GM21390 (cell line): ENCODE results near the gene SEMA4G.

Source experiments
- ATAC-seq: cut with Tn5 transposase; IDR thresholded peaks from one replicate; pipeline ENCODE4 v1.9.1; 2021; ENCODE audit not compliant: unreplicated experiment

The SEMA4G gene

DNA sequence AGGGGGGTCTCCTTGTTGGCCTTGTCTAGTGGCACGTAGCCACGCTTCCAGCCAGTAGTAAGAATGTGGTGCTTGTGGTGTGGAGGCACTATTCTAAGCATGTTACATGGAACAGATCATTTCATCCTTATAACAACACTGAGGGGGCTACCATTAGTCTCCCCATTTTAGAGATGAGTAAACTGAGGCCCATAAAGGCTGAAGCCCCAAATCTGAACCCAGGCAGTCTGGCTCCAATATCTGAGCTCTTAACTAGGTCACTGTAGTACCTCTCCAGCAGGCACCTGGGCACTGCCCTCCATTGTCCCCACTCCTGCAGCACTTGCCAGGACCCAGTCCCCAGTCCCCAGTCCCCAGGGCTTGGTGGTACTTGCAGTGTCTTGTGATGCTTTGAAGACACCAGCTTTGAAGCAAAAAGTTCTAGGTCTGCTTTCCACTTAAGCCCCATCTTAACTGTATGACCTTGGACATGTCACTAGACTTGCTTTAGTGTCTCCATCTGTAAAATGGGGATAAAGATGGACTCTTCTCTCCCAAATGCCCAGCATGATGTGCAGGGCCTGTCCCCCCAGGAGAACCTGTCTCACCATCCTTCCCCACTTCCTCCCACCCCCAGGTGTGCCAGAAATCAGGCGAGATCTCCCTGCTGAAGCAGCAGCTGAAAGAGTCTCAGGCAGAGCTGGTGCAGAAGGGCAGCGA is 36.7 kb downstream of the SEMA4G start:
- no peak for ATAC-seq

DNA sequence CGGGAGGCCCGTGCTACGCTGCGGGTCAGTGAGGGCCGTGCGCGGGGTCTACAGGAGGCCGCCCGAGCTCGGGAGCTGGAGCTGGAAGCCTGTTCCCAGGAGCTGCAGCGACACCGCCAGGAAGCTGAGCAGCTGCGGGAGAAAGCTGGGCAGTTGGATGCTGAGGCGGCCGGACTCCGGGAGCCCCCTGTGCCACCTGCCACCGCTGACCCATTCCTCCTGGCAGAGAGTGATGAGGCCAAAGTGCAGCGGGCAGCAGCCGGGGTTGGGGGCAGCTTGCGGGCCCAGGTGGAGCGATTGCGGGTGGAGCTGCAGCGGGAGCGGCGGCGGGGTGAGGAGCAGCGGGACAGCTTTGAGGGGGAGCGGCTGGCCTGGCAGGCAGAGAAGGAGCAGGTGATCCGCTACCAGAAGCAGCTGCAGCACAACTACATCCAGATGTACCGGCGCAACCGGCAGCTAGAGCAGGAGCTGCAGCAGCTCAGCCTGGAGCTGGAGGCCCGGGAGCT is 37.3 kb downstream of the SEMA4G start:
- ATAC-seq = no peak

DNA sequence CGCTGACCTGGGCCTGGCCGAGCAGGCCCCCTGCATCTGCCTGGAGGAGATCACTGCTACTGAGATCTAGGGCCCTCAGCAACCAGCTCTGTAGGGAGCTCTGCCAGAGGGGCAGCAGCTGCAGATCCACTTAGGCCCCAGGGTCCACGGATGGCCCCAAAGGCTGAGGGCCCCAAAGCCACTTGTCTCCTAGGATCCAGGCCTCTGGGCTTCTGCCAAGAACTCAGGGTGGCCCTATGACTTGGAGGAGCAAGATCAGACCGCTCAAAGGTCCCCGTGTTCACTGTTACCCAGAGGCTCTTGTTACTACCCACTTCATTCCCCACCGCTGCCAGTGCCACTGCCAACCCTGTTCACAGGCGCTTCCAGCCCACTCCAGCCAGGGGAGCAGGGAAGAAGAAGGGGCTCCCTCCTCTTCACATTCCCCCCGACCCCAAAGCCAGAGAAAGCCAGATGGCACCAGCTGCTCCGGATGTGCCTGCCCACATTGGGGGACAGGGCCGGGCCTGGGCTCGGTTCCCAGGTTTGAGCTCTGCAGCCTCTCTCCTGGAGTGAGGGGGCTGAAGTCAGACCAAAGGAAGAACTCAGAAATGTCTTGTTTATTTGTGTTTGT is 37.9 kb downstream of the SEMA4G start:
- no peak for ATAC-seq

DNA sequence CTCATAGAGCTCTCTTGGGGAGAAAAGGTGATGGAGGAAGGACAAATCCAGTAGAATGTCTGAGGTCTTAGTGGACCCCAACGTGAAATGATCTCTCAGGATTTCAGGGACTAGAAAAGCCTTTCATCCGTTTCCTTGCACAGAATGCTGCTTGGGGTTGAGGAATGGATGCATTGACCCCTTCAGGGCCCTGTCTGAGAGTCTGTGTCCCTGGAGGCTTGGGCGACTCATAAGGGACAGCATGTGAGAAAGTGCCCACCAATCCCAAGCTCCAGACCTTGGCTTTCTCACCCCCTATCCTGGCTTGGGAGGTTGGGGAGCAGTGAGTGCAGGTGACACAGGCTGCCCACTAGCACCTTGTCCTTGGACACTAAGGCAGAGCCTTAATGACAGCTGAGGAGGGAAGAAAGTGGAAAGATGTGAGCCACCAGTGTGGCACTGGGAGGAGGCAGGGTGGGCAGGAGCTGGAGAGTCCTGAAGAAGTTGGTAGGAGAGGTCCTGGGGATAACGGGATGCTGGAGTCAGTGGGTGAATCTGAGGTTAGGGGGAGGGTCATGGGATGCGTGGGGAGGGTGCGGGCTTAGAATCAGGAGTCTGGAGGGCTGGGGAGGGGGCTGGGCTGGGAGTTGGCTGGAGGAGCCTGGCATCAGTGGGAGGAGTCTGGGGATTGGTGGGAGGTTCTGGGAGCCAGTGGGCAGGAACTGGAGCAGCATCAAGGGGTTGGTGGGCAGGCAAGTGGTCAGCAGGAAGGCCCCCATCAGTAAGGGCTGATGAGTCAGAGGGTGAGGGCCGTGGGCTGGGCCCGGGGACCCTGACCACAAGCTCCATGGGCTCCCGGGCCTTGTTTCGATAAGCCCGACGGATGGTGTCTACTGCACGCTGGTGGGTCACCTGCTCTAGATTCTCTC is 38.9 kb downstream of the SEMA4G start:
- no peak for ATAC-seq

DNA sequence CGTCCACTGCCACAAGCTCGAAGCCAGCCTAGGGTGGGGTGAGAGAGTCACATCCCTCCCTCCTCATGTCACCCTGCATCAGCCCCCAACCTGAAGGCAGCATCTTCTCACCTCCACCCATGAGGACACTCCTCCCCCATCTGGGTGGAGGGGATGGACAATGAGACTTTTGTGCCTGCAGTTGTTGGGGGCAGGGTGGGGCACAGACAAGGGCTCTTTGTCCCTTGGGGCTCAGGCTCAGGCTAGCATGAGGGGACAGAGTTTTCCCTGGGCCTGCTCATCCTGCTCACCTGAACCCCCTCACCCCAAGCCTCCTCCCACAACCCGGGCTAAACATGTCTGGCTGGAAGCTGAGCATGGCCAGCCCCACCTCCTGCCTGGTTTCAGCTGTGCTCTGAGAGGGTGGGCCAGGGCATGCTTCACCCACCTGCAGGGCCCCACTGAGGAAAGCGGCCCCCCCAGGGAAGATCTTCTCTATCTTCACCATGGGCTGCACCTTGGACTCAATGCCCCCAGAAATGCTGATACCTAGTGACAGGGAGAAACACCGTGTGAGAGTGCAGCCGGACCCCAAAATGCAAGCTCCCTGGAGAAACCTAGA is 39.6 kb downstream of the SEMA4G start:
- ATAC-seq = no peak

DNA sequence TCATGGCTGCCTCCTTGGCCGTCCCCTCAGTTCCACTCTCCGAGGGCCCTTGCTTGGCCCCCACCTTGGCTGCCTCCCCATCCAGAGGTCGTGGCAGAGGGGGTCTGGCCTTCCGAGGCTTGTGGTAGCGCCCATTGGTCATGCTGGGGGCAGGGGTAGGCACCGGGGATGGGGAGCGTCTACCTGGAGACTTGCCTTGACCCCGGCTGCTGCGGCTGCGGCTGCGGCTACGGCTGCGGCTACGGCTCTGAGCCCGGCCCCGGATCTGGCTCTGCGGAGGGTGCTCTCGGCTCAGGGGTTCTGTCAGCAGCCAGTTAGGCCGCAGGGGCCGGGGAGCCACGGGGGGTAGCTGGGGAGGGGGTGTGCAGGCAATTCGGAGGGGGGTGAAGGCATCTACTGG is 41.0 kb downstream of the SEMA4G start:
- ATAC-seq = no peak

DNA sequence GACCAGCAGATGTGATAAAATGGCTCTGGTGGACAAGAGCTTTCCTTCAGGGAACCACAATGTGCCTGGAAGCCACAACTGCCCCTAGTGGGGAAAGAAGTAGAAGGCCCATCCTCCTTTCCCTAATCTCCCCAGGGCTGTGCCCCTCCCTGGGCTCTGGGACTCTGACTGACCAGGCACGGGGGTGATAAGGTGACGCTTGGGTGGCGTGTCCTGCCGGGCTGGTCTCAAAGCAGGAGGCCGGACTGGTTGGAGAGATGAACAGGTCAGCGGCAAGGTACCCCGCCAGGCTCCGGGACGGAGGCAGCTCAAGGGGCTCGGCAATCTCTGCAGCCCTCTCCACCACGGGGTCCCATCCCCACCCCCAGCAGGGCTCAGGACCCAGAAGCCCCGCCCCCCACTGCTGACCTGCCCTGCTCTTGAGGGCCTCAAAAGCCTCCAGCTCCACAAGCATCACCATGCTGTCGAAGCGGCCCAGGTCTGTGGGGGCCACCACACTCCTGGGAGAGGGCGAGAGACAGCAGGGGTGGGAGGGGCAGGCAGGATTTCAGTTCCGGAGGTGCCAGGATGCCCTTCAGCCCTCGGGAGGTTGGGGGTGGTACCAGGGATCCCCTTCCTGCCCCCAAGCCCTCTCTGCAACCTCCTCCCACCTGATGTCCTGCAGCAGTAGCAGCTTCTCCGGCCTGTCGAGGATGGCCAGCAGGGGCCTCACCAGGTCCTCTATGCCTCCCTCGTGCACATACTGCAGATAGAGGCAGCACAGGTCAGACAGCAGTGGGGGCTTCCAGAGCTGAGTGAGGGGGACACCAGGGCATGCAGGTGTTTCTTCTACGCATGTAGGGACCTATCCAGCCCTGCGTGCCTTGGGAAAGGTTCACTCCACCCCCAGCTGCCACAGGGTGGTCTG is 42.5 kb downstream of the SEMA4G start:
- no peak for ATAC-seq

DNA sequence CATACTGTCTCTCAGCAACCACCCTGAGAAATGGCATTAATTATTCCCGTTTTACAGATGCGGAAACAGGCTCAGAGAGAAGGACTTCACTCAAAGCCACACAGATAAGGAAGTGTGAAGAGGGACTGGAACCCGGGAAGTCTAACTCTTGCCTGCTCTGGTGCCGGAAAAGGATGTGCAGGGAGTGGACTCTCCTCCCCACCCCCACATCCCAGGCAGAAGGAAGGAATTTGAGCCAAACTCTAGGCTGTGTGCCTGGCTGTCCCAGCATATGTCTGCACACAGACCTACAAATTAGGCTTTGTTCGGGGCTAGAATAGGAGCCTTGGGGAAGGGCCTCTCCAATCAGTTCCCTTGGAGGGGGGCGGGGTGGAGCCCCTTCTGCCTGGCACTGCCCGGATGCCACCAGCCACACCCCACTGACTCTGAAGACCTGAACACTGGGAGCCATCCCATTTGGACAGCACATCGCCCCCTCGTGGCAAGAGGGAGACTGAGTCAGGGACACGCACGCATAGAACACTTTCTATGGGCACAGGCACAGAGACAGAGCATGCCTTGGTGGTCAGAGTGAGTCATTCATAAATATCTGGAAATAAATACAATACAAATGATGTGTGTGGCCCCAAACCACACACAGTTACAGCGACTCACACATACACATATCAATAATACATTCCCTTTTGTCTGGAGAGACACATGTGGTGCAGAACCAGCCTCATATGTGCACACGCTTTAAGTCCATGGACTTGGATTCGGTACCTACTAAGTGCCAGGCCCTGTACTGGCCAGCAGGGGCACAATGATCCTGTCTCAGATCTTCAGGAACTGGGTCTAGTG is 43.4 kb downstream of the SEMA4G start:
- peak; percentile 89 for ATAC-seq

DNA sequence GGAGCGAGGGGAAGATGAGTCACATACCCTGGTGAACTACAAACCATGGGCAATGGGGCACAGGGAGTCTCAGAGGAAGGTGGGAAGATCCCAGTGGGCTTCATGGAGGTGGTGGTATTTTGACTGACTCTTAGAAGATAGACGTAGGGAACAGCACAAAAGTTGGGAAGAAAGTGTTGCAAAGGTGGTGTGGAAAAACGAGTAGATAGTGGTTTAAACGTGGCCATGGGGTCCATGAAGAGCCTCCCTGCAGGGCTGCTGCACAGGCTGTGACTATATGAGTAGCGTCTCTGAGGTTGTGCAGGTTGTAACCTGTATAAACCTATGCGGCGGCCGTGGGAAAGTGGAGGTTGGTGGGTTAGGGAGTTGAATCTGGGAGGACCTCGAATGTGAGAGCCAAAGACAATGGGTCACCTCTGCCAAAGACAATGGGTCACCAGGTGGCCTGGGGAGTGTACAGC is 44.1 kb downstream of the SEMA4G start:
- no peak for ATAC-seq

DNA sequence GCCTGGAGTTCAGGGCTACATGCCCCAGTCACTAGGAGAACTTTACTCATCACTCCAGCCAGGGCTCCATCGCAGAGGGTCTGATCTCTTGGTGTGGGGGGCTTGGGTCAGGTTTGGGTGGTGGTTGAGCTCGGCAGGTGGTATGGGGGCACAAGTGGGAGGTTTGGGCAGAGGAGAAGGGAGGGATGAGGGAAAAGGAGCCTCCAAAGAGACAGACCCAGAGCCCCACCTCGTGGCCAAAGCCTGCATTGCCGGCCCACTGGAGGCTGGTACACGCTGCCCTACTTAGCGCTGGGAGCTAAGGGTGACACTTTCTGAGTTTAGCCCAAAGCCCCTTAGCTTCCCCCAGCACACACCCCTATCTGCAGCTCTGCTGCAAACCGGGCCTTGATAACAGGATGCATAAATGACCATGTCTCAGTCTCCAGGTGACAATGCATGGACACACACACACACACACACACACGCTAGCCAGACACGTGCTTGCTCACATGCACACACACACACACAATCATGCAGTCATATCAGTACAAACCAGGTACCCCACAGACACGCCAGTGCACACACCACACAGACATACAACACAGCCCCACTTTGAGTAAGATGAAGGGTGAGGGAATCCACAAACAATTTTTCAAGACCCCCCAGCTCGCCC is 45.1 kb downstream of the SEMA4G start:
- no peak for ATAC-seq

DNA sequence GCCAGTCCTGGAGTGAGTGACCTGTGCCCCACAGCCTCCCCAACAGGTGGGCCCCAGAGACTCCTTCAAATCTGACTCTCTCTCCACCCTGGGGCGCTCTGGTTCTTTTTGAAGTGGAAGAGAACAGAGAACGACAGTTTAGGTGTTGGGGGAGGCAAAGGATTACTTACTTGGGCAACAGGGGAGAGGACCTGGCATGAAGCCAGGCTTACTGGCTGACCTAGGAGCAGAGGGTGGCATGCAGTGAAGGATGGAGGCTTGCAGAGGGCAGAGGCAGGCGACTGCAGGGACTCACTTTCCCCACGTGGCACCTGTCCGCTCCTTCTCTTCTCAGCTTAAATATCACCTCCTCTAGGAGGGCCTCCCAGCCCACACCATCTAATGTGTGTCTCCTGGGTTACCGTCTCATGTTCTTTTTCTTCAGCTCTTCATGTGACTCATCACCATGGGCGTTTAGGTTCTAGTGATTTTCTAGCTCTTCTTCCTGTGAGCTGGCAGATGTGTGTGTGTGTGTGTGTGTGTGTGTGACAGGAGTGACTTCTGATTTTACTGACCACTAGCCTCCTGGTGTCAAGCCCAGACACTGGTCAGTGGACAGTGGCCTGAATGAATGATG is 45.8 kb downstream of the SEMA4G start:
- ATAC-seq = no peak

DNA sequence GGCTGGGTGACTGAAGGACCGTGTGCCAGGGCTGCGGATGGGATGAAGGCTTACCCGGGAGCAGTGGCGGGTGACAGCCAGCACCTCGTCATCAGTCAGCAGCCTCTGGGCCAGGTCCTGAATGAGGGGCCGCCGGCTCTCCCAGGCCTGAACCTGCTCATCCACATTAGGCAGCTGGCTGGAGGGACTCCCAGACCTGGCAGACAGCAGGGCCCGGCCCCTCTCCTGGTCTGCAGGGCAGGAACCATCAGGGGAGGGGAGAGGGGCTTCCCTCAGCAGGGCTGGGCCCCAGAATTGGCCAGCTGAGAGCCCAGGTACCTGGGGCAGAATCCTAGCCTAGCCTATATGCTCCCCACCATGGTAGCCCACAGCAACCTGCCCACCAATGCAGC is 46.3 kb downstream of the SEMA4G start:
- ATAC-seq = no peak

DNA sequence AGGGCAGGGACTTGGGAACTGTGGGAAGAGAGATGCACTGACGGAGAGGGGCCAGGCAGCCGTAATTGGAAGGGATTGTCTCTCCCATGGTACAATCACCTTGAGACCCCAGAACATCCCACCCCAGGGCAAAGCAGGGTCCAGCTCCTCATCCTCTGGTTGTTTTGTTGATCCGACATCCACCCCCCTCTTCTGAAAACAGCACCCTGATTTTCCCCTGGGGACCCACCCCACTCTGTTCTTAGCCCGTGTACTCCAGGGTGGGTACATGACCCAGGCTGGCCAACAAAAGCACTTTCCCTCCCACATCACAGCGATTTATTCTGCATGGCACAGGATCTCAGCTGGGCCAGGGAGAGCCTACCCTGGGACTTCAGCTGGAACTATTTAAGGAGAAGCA is 47.5 kb downstream of the SEMA4G start:
- no peak for ATAC-seq

DNA sequence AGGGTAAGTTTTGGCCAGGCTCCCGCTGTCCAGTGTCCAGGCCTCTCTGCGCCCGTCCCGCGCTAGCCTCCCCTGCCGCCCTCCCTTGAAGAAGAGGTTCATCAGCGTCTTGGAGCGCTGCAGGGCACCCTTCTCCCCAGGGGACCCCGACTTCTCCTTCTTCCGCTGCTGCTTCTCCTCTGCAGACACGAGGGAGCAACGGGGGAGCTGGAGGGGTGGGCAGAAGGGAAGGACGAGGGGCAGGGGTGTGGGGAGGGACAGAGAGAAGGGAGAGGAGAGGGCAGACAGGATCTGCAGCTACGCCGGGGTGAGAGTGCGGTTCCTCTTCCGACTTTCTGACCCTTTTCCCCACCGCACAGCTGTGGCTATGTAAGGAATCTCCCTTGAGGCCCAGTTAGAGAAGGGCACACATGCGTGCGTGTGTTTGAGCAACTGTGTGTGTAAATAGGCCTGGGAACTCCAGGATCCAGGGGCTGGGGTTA is 48.9 kb downstream of the SEMA4G start:
- no peak for ATAC-seq

DNA sequence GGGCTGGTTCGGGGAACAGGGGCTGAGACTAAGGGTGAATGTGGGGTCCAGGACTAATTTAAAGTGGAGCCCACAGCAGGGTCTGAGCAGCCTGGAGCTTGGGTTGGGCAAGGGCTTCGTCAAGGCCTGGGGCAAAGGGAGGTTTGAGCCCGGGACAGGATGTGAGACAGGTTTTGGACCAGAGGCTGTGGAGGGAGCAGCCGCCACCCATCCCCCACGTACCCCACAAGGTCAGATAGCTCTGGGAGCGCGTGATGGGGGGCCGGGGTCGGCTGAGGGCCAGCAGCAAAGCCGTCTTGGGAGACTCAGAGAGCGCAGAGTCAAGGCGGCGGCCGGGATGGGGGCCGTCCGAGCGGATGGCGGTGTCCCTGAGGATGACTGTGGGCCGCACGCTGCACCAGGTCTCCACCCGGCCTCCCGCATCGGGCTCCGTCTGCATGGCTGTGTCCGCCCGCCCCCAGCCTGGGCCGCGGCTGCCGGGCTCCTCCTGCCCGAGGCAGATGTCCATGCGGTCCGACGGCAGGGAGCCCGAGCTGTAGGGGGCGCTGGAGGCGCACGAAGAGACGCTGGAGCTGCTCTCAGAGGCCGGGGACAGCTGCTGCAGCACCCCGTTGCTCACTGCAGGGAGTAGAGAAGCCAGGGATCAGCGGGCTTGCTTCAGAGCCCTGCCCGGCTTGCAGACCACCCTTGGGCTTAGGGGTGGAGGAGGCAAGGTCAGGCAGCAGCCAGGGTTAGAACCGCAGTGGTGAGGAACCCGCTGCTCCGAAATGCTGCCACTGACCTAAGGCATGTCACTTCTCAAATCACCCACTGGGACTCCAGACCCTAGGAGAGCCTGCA is 49.5 kb downstream of the SEMA4G start:
- no peak for ATAC-seq
